ENCODE data around the gene ZNF451. TPM values are rescaled to one million over a fixed set of nuclear protein-coding genes. Genes with fewer than 3 reads are reported as not detected.

Gene ZNF451
- total RNA-seq, 1 experiment from 2014 or later: 68.7 TPM

DNA sequence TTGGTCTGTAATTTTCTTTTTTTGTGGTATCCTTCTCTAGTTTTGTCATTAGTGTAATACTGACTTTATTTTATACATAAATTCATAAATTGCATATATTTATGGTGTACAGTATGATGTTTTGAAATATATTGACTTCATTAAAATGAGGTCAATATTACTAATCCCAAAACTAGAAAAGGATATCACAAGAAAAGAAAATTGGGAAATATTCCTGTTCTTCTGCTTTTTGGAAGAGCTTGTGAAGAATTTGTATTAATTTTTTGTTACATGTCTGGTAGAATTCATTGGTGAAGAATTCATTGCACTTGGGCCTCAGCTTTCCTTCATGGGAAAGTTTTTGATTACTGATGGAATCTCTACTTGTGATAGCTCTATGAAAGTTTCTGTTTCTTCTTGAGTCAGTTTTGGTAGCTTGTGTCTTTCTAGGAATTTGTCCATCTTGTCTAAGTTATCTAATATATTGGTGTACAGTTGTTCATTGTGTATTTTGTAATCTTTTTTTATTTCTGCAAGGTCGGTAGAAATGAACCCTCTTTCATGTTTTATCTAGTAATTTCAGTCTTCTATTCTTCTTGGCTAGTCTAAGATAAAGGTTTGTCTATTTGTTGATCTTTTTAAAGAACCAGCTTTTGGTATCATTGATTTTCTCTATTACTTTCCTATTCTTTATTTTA lies 11.3 kb upstream of the ZNF451 start:
- no peaks in the 10 kb centered on the region for H3K9me3 Mint-ChIP-seq (ENCODE audit: low read depth, unreplicated experiment)
- no peaks in the 10 kb centered on the region for H3K36me3 Mint-ChIP-seq (ENCODE audit: insufficient read depth, unreplicated experiment)
- H3K4me3 Mint-ChIP-seq (ENCODE audit: low read depth, unreplicated experiment): no peak overlapping the region
- BruUV-seq (replicated peaks): no TSS peak
- no peaks in the 10 kb centered on the region for H3K27me3 Mint-ChIP-seq (ENCODE audit: unreplicated experiment)
- intact Hi-C loops (cut with micrococcal nuclease; ENCODE audit: unreplicated experiment): no loop called here
- TF ChIP-seq, protein P1, sequence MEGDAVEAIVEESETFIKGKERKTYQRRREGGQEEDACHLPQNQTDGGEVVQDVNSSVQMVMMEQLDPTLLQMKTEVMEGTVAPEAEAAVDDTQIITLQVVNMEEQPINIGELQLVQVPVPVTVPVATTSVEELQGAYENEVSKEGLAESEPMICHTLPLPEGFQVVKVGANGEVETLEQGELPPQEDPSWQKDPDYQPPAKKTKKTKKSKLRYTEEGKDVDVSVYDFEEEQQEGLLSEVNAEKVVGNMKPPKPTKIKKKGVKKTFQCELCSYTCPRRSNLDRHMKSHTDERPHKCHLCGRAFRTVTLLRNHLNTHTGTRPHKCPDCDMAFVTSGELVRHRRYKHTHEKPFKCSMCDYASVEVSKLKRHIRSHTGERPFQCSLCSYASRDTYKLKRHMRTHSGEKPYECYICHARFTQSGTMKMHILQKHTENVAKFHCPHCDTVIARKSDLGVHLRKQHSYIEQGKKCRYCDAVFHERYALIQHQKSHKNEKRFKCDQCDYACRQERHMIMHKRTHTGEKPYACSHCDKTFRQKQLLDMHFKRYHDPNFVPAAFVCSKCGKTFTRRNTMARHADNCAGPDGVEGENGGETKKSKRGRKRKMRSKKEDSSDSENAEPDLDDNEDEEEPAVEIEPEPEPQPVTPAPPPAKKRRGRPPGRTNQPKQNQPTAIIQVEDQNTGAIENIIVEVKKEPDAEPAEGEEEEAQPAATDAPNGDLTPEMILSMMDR (IDR thresholded peaks at IDR 0.05; ENCODE audit: unreplicated experiment): no peak
- H3K4me1 Mint-ChIP-seq (ENCODE audit: low read depth, unreplicated experiment): no peaks in the 10 kb centered on the region
- CTCF ChIA-PET: no interaction called here
- no peak overlapping the region for H3K27ac Mint-ChIP-seq (ENCODE audit: unreplicated experiment)
- DNase-seq: no peak

DNA sequence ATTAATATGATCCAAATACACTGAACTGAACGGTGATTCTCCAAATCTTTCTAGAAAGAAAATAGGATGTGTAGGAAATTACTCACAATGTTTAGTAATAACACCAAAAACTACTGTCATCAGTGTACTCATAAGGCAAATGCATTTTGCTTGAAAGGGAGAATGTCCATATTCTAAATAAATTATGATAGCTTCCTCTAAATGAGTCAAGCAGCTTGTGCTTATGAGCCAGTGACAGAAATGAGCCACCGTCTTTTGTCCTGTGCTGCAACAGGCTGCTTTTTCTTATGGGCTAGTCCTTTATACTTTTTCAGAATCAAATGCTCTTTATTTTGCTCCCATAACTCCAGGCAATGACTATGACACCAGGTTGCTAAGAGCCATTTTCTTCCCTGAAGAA lies 4.5 kb upstream of the ZNF451 start:
- CTCF ChIA-PET: no interaction called here
- Mint-ChIP-seq H3K4me1 (ENCODE audit: low read depth, unreplicated experiment) (no peaks in the 10 kb centered on the region), H3K27ac (ENCODE audit: unreplicated experiment) (no peak overlapping the region), H3K36me3 (ENCODE audit: insufficient read depth, unreplicated experiment) (peaks cover 10% of the 10 kb centered on the region), H3K4me3 (ENCODE audit: low read depth, unreplicated experiment) (no peak overlapping the region), H3K9me3 (ENCODE audit: low read depth, unreplicated experiment) (no peaks in the 10 kb centered on the region), H3K27me3 (ENCODE audit: unreplicated experiment) (no peaks in the 10 kb centered on the region)
- TF ChIP-seq, protein P1 (IDR thresholded peaks at IDR 0.05; ENCODE audit: unreplicated experiment): no peak
- no peak for DNase-seq
- intact Hi-C loops (cut with micrococcal nuclease; ENCODE audit: unreplicated experiment): no loop called here
- BruUV-seq (replicated peaks): no TSS peak

DNA sequence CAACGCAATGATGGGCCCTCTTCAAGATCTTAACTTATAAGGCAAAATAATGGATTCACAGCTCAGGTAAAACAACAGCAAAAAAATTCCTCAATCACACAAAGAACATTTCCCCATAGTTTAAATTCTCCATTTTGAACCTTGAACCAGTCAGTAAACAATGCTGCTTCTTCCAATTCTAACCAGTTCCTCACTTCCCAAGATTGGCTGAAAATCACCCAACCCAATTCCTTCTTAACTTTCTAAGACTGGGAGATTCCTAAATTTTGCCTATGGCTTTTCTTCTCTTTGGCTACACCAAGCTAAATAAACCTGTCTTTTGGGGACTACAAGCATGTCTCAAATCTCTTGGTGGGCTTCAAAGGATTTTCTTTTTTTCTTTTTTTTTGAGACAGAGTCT lies 3.1 kb upstream of the ZNF451 start:
- H3K27ac Mint-ChIP-seq (ENCODE audit: unreplicated experiment): no peak overlapping the region
- H3K27me3 Mint-ChIP-seq (ENCODE audit: unreplicated experiment): no peaks in the 10 kb centered on the region
- no peak for DNase-seq
- intact Hi-C loops (cut with micrococcal nuclease; ENCODE audit: unreplicated experiment): no loop called here
- no TSS peak for BruUV-seq (replicated peaks)
- CTCF ChIA-PET: no interaction called here
- peaks cover 16% of the 10 kb centered on the region for H3K36me3 Mint-ChIP-seq (ENCODE audit: insufficient read depth, unreplicated experiment)
- no peak overlapping the region for H3K4me3 Mint-ChIP-seq (ENCODE audit: low read depth, unreplicated experiment)
- H3K4me1 Mint-ChIP-seq (ENCODE audit: low read depth, unreplicated experiment): peaks cover 9% of the 10 kb centered on the region
- no peaks in the 10 kb centered on the region for H3K9me3 Mint-ChIP-seq (ENCODE audit: low read depth, unreplicated experiment)
- TF ChIP-seq, protein P1 (IDR thresholded peaks at IDR 0.05; ENCODE audit: unreplicated experiment): no peak

DNA sequence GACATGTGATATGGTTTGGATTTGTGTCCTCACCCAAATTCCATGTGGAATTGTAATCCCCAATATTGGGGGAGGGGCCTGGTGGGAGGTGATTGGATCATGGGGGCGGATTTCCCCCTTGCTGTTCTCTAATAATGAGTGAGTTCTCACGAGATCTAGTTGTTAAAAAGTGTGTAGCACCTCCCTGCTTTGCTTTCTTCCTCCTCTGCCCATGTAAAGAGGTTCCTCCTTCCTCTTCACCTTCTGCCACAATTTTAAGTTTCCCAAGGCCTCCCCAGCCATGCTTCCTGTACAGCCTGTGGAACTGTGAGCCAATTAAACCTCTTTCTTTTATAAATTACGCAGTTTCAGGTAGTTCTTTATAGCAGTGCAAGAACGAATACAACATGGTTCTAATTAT lies 2.1 kb upstream of the ZNF451 start:
- no TSS peak for BruUV-seq (replicated peaks)
- no peaks in the 10 kb centered on the region for H3K9me3 Mint-ChIP-seq (ENCODE audit: low read depth, unreplicated experiment)
- H3K27me3 Mint-ChIP-seq (ENCODE audit: unreplicated experiment): no peaks in the 10 kb centered on the region
- no peak for DNase-seq
- H3K4me1 Mint-ChIP-seq (ENCODE audit: low read depth, unreplicated experiment): peaks cover 20% of the 10 kb centered on the region
- no peak overlapping the region for H3K27ac Mint-ChIP-seq (ENCODE audit: unreplicated experiment)
- H3K36me3 Mint-ChIP-seq (ENCODE audit: insufficient read depth, unreplicated experiment): peaks cover 20% of the 10 kb centered on the region
- CTCF ChIA-PET: no interaction called here
- intact Hi-C loops (cut with micrococcal nuclease; ENCODE audit: unreplicated experiment): no loop called here
- TF ChIP-seq, protein P1 (IDR thresholded peaks at IDR 0.05; ENCODE audit: unreplicated experiment): no peak
- no peak overlapping the region for H3K4me3 Mint-ChIP-seq (ENCODE audit: low read depth, unreplicated experiment)

Data from Calu3 (cell line).